ENCODE data around the gene PCSK4. TPM values are rescaled to one million over a fixed set of nuclear protein-coding genes. Genes with fewer than 3 reads are reported as not detected.

PCSK4 gene
- total RNA-seq, 4 donors from 2014 or later, result 1.3 to 4.9 (median 2.2) TPM

DNA sequence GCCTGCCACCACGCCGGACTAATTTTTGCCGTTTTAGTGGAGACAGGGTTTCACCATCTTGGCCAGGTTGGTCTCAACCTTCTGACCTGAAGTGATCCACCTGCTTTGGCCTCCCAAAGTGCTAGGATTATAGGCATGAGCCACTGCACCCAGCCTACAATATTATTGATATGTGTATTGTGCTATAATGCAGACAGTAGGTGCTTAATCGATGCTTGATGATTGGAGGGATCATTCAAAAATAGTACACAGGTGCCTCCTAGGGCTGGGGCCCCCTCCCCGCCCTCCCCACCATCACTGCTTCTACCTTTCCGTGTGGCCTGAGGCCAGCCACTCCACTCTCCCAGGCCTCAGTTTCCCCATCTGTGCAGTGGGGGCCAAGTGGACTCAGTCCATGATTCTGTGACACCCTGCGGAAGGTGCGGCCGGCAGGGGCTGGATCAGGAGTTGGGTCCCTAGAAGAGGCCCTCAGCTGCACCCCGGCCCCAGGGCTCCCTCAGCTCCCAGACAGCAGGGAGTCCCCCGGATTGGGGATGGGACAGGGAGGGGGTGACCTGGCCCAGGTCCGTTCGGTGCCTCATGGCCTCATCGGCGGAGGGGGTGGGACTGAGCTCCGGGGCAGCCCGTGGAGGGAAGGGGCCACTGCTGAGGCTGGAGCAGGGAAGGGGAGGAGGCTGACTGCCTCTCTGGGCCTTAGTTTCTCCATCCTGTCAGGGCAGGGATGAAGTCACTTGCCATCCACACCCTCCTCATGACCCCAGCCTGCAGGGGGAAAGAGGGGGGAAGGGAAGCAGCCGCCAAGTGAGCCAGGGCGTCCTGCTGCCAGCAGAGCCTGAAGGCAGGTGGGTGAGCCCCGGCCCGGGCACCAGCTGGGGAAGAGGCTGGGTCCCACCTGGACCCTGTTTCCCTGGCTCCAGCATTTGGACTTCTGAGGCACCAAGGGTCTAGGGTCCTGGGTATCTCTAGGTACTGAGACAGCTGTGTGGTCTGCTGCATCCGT is 21.5 kb upstream of the PCSK4 start:
- Histone ChIP-seq H3K4me3 (peak overlapping the region in 1 of 4 donors; percentile 61), H3K27me3 (peaks cover 0 to 63% of the 10 kb centered on the region in 2 donors), H3K9me3 (peaks cover 0 to 12% (median 0%) of the 10 kb centered on the region in 4 donors), H3K36me3 (no peaks in the 10 kb centered on the region), H3K27ac (peak overlapping the region in 2 of 4 donors; percentile 64 to 71), H3K4me1 (peaks cover 0 to 66% (median 16%) of the 10 kb centered on the region in 4 donors)
- no peak for DNase-seq (ENCODE audit: low spot score in 2 of 2)
- WGBS, 2 donors, result 45 to 50% methylated on average over 18 to 22 of the region's 22 CpGs
- TF ChIP-seq, protein P1, sequence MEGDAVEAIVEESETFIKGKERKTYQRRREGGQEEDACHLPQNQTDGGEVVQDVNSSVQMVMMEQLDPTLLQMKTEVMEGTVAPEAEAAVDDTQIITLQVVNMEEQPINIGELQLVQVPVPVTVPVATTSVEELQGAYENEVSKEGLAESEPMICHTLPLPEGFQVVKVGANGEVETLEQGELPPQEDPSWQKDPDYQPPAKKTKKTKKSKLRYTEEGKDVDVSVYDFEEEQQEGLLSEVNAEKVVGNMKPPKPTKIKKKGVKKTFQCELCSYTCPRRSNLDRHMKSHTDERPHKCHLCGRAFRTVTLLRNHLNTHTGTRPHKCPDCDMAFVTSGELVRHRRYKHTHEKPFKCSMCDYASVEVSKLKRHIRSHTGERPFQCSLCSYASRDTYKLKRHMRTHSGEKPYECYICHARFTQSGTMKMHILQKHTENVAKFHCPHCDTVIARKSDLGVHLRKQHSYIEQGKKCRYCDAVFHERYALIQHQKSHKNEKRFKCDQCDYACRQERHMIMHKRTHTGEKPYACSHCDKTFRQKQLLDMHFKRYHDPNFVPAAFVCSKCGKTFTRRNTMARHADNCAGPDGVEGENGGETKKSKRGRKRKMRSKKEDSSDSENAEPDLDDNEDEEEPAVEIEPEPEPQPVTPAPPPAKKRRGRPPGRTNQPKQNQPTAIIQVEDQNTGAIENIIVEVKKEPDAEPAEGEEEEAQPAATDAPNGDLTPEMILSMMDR (IDR thresholded peaks at IDR 0.05), result no peak
- TF ChIP-seq POLR2A (IDR thresholded peaks at IDR 0.05) (no peak), EP300 (IDR thresholded peaks at IDR 0.05) (no peak)

DNA sequence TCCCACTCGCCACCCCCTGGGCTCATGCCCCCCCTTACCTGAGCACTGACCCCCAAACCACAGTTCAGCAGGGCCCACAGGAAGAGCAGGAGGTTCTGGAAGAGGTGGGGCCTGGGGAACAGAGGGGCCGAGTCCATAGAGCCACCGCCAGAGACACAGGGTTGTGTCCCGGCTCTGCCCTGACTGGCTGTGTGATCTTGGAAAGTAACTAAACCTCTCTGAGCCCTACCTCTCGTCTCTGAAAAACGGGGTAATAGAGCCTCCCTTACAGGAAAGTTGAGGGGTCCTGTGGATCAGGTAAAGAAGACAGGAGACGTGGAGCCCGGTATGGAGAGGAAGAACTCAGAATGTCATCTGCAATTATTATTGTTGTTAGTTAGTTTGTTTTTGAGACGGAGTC is 20.7 kb upstream of the PCSK4 start:
- Histone ChIP-seq H3K4me3 (peak overlapping the region in 1 of 4 donors; percentile 16), H3K27me3 (peaks cover 0 to 58% of the 10 kb centered on the region in 2 donors), H3K36me3 (peaks cover 0 to under 1% (median 0%) of the 10 kb centered on the region in 3 donors), H3K4me1 (peaks cover 0 to 66% (median 16%) of the 10 kb centered on the region in 4 donors), H3K27ac (peak overlapping the region in 2 of 4 donors; percentile 64 to 74), H3K9me3 (peaks cover 0 to 6% (median 0%) of the 10 kb centered on the region in 4 donors)
- WGBS, 2 donors, result 33 to 38% methylated on average over 8 of the region's 9 CpGs
- TF ChIP-seq POLR2A (IDR thresholded peaks at IDR 0.05) (no peak), EP300 (IDR thresholded peaks at IDR 0.05) (no peak)
- TF ChIP-seq, protein P1 (IDR thresholded peaks at IDR 0.05), result no peak
- DNase-seq (ENCODE audit: low spot score in 2 of 2), result no peak

GRCh38 chr19:1510442-1510806 is 20.3 kb upstream of the PCSK4 start:
- 23 to 25% methylated on average over 6 to 14 of the region's 25 CpGs for WGBS, 2 donors
- TF ChIP-seq, protein P1 (IDR thresholded peaks at IDR 0.05), result no peak
- TF ChIP-seq POLR2A (IDR thresholded peaks at IDR 0.05) (no peak), EP300 (IDR thresholded peaks at IDR 0.05) (no peak)
- Histone ChIP-seq H3K27ac (peak overlapping the region in 2 of 4 donors; percentile 64 to 74), H3K4me3 (peak overlapping the region in 1 of 4 donors; percentile 16), H3K27me3 (peaks cover 0 to 54% of the 10 kb centered on the region in 2 donors), H3K36me3 (peaks cover 0 to 5% (median 0%) of the 10 kb centered on the region in 3 donors), H3K9me3 (peaks cover 0 to 6% (median 0%) of the 10 kb centered on the region in 4 donors), H3K4me1 (peaks cover 0 to 66% (median 16%) of the 10 kb centered on the region in 4 donors)
- DNase-seq (ENCODE audit: low spot score in 2 of 2), result no peak

DNA sequence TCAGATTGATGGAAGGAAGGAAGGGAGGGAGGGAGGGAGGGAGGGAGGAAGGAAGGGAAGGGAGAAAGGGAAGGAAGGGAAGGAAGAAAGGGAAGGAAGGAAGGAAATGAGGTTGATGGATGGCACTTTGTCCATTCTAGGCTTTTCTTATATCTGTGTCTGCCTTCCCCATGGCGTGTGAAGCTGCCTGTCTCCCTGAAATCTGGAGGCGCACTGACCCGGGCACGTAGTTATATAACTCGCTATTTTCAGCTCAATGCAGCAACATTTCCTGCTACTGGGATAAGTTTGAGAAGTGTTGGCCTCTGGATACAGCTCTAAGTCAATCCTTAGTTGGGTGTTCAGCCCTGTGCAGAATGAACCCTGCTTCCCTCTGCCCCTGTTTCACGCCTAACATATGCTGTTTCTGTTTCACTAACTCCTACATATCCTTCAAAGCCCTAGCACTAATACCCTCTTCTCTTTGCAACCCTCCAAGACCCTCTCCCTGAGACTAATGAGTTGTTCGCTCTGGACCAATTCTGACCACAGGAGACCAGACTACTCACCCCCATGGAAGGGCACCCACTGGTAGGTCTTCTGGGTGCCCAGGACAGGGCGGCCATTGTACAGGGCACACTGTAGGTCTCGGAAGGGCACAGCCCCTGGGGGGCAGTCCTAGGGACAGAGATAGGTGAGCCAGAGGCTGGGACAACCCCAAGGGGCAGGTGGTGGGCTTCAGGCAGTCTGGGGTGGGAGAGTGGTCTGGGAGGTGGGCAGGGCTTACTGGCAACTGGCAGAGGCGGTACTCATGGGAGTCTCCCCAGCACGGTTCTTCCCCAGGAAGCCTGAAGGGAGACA is 19.7 kb upstream of the PCSK4 start:
- TF ChIP-seq, protein P1 (IDR thresholded peaks at IDR 0.05), result no peak
- TF ChIP-seq EP300 (IDR thresholded peaks at IDR 0.05), result no peak
- TF ChIP-seq POLR2A (IDR thresholded peaks at IDR 0.05), result no peak
- H3K27ac ChIP-seq, result peak overlapping the region in 2 of 4 donors; percentile 64 to 74
- 51 to 52% methylated on average over 9 of the region's 11 CpGs for WGBS, 2 donors
- DNase-seq (ENCODE audit: low spot score in 2 of 2), result no peak
- H3K4me3 ChIP-seq, result no peak overlapping the region
- H3K27me3 ChIP-seq, result peaks cover 0 to 48% of the 10 kb centered on the region in 2 donors
- H3K9me3 ChIP-seq, result peaks cover 0 to 6% (median 0%) of the 10 kb centered on the region in 4 donors
- H3K36me3 ChIP-seq, result peaks cover 0 to 7% (median 0%) of the 10 kb centered on the region in 3 donors
- H3K4me1 ChIP-seq, result peaks cover 0 to 66% (median 16%) of the 10 kb centered on the region in 4 donors

Measured in tibial nerve (tissue), 4 donors.